Measurements from ENCODE around the gene NRAS.
"Not testable (repeated sequence)": the region's sequence is repeated elsewhere in the genome, so short reads cannot be mapped to it uniquely, and the experiment has no call there.

The NRAS gene

GRCh38 chr1:114716304-114717170 is at the start of gene NRAS:
Gene NRAS (minus strand): TSS chr1:114716771. CDS start chr1:114716160, 611 bp downstream.
- DNase-seq, result peak; percentile 94

- DNase-seq, result no peak
These were observed 48.1 kb upstream of the NRAS start for GRCh38 chr1:114764689-114765088.

- DNase-seq, result no peak
These were observed 41.8 kb upstream of the NRAS start for GRCh38 chr1:114758256-114758832.

GRCh38 chr1:114757455-114758255 is 41.1 kb upstream of the NRAS start, which contains the start of gene CSDE1:
Gene CSDE1 (minus strand): TSS chr1:114757984. CDS start chr1:114739890, 18,094 bp downstream.
- peak; percentile 97 for DNase-seq

GRCh38 chr1:114756949-114757454 is 40.4 kb upstream of the NRAS start:
- DNase-seq, result peak; percentile 36

GRCh38 chr1:114756009-114756892 is 39.7 kb upstream of the NRAS start:
- no peak for DNase-seq

GRCh38 chr1:114755006-114755931 is 38.7 kb upstream of the NRAS start:
- no peak for DNase-seq

GRCh38 chr1:114753702-114754101 is 37.1 kb upstream of the NRAS start:
- not testable (repeated sequence) for DNase-seq

GRCh38 chr1:114753143-114753542 is 36.6 kb upstream of the NRAS start:
- no peak for DNase-seq

GRCh38 chr1:114750780-114751179 is 34.2 kb upstream of the NRAS start:
- no peak for DNase-seq

- DNase-seq, result no peak
These were observed 33.3 kb upstream of the NRAS start for GRCh38 chr1:114749835-114750234.

- no peak for DNase-seq
These were observed 30.0 kb upstream of the NRAS start for GRCh38 chr1:114746450-114747121.

- DNase-seq, result no peak
These were observed 28.7 kb upstream of the NRAS start for GRCh38 chr1:114745291-114745690.

GRCh38 chr1:114741963-114742746 is 25.6 kb upstream of the NRAS start:
- DNase-seq, result no peak

GRCh38 chr1:114740331-114740730 is 23.8 kb upstream of the NRAS start:
- no peak for DNase-seq

- no peak for DNase-seq
These were observed 20.8 kb upstream of the NRAS start for GRCh38 chr1:114737314-114737849.

GRCh38 chr1:114735479-114735878 is 18.9 kb upstream of the NRAS start:
- DNase-seq, result no peak

- no peak for DNase-seq
These were observed 13.2 kb upstream of the NRAS start for GRCh38 chr1:114729782-114730181.

GRCh38 chr1:114728553-114728952 is 12.0 kb upstream of the NRAS start:
- no peak for DNase-seq

Measured in CD4-positive, alpha-beta T cell treated with Interleukin-15 for 1 hour (primary cell).